Measurements from ENCODE around the gene COX7A2. TPM values are rescaled to one million over a fixed set of nuclear protein-coding genes. Genes with fewer than 3 reads are reported as not detected.

COX7A2 gene
- total RNA-seq, 1 experiment from 2014 or later, result 154 TPM

DNA sequence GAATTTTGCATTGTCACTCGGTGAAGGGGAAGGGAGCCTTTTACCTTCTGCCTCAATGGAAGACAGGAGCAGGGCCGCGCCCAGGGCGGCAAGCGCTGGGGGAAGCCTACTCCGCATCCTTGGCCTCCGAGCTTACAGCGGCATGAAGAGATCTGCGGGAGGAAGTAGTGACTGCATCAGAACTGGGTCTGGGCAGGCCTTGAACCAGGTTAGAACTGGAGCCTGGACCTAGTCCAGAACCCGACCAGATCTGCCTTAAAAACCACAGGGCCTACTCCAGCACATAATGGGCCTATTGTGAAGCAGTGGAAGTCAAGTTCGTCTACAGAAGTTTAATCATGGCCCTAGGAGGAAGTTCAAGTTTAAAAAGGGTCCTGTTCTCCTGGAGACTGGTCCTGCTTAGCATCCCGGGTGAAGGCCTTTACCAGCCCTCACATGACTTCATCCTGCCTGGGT, 40.9 kb downstream of the COX7A2 start:
- no peak for DNase-seq (ENCODE audit: extremely low read depth, low read depth)

DNA sequence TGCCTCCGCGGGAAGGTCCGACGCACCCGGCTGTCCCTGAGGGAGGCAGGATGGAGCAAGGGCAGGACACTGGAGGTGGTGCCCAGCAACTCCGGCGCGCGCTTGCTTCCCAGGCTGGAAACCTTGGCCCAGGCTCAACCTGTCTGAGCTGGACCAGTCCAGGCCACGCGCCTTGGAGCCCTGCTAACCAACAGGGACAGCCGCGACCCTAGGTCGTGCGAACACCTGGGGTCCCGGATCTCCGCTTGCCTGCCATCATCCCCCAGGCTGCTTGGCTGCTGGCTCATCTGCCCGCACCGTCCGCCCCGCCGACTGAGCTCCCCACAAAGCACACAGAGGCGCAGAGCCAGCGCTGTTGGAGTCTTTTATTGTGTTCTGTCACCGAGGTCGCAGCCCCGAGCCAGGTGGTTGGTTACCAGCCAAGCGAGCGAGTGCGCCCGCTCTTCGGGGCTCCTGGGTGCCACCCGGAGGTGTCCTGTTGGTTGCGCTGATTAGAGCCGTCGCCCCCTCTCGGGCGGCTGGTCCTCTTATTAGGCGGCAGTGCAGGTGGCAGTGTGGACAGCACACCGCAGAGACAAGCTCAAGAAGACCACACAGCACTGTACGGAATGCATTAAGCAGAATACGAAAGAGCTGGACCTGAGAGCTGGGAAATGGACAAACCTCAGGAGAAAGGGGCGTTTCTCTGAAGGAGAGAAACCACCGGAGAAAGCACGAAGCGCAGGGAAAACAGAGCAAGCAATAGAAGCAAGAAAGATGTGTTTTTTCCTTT, 41.5 kb downstream of the COX7A2 start:
- no peak for DNase-seq (ENCODE audit: extremely low read depth, low read depth)

DNA sequence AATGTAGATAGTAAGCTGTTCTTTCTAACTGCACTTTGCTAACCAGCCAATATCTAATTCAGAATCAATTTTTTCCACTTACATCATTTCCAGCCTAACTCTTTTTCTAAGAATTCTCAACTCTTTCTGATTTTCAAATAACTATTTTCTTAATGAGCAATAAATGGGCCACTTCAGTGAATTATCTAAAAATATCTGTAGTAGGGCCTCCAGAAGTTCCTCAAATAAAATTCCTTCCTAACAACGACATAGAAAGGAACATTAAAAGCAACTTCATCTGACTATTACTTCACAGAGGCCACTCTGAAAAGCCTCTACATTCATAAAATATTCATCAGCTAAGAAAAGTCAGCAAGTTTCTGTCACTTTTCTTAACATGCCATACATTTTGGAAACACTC, 42.6 kb downstream of the COX7A2 start:
- DNase-seq (ENCODE audit: extremely low read depth, low read depth), result no peak

DNA sequence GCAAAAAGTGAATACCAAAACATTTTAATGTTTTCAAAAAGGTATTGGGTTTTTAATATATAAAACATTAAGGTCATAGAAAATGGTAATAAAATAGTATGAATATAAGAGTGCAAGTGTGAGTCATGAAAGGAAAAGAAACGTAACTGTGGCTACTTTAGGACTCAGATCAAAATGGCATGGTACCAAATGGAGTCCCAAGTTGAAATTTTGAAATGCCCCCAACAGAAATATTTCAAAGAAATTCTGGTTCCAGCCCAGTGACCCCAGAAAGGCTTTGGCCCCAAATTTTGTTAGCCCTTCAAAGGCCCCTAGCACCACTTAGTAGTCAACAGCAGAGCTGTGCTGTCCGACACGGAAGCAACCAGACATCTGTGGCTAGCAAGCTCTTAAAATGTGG, 43.7 kb downstream of the COX7A2 start:
- DNase-seq (ENCODE audit: extremely low read depth, low read depth), result no peak

DNA sequence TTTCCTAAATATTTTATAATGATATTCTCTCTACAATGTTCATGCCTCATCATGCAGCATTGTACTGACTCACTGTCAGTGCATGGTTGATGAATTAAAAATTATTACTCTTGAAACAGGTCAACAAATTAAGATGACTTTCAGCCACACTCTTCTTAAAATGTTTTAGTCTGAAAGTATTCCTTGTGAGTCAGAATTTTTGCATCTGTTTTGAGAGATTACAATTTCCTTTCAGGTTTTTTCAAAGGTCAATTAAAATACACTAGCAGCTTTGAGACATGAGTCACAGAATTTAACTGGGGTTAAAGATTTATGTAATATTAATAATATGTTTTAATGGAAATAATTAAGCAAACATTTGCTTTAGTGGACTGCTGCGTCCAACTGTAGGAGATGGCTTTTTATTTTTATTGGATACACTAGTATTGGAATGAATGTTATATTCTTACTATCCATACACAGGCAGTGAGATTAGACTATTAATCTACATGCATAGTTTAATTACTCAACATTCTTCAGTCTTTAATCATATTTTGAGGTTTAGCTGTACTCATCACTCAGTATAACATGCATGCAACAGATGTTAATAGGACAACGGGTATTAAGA, 47.4 kb downstream of the COX7A2 start:
- DNase-seq (ENCODE audit: extremely low read depth, low read depth), result no peak

DNA sequence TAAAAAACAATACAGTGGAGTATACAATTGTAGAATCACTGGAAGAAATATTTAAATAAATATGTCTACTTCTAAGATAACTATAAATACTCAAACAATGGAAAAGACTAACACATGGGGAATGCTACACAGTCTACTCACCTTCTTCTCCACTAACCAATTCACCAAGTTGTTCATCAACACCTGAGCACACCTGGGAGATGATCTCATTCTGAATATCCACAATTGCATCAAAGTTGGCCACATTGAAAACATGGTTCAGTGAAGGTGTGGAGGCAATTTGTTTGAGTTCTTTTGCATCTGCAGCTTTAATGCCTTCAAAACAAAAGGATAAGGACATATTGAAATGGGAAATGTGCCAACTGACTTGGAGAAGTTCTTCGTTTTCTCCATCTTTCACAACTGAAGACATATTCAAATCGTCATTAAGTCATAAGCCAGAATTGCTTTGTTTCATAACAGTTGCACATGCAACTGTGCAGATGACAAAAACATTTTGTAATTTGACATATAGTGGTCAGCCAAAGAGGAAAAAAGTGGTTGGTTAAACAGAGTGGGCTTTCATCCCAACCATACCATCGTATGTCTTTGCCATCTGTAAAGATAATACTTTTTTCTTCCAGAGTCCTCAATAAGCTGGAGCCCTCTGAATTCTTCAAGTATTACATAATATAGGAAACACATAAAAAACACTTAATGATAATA, 55.2 kb downstream of the COX7A2 start:
- no peak for DNase-seq (ENCODE audit: extremely low read depth, low read depth)

Other genes starting within 250 kb of the COX7A2 start
- gene COL12A1, start 37.7 kb downstream of the COX7A2 start, total RNA-seq (2014; rRNA removed; shearing (Covaris generic)), result 0.20 and 0.64 TPM in 2 replicates
- gene TMEM30A, start 41.0 kb upstream of the COX7A2 start, total RNA-seq (2014; rRNA removed; shearing (Covaris generic)), result 43.6 and 50.9 TPM in 2 replicates
- 0.06 TPM in 1 of 2 replicates, not detected in the other for gene FILIP1, start 250.0 kb upstream of the COX7A2 start, total RNA-seq (2014; rRNA removed; shearing (Covaris generic))